ENCODE measurements around the gene BACE2.

Gene BACE2

GRCh38 chr21:41167348-41168342, at the start of gene BACE2:
Gene BACE2 (plus strand): TSS chr21:41168160. CDS start chr21:41168264, 104 bp downstream.
- DNase-seq (ENCODE audit: low spot score) = peak; percentile 82

DNA sequence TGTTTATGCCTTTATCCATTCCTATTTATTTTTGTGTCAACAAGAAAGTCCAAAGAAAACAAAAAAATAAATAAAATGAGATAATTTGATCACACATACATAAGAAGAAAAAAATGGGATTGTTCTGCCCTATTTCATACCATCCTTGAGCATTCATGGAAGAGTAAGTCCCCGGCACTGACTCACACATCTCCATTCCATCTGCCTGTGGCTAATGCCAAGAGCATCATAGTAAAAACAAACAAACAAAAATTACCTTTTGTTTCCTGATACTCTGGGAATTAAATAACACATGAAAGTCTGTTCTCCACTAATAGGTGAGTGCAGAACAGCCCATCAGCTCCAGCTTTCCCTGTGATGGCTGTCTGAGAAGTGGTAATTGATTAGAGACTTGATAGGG, 48.1 kb upstream of the BACE2 start:
- peak; percentile 43 for DNase-seq (ENCODE audit: low spot score)

- no peak for DNase-seq (ENCODE audit: low spot score)
These were observed 47.0 kb upstream of the BACE2 start for GRCh38 chr21:41120997-41121396.

GRCh38 chr21:41121785-41122415, 46.1 kb upstream of the BACE2 start:
- DNase-seq (ENCODE audit: low spot score) = peak; percentile 87

DNA sequence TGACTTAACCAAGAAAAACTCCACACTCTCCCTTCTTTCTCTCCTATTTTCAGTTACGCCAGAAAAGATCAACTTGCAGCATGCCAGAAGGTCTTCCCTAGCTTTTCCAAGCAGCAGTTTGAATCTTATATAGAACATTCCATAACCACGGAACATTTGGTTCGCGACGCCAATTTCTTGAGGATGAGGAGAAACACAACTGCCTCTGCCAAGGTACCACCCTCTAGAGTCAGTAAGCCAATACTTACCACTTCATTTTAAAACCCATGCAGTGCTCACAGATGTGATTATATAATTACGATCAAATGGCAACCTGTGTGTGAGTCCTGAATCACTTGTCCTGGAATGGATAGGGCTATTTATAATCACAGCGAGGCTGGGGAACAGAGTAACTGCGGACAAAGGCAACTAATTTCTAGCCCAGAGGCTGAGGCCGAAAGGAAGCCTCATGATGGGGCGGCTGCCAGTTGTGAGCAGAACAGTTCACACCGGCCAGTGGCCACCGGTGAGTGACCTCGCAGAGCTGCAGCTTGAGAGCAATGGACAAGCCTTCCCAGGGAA, 43.2 kb upstream of the BACE2 start:
- DNase-seq (ENCODE audit: low spot score) = no peak

GRCh38 chr21:41128981-41129380, 39.0 kb upstream of the BACE2 start:
- DNase-seq (ENCODE audit: low spot score) = no peak

- no peak for DNase-seq (ENCODE audit: low spot score)
These were observed 37.1 kb upstream of the BACE2 start for GRCh38 chr21:41130883-41131282.

GRCh38 chr21:41133874-41134522, 34.0 kb upstream of the BACE2 start:
- peak; percentile 52 for DNase-seq (ENCODE audit: low spot score)

GRCh38 chr21:41135746-41136145, 32.2 kb upstream of the BACE2 start:
- no peak for DNase-seq (ENCODE audit: low spot score)

DNA sequence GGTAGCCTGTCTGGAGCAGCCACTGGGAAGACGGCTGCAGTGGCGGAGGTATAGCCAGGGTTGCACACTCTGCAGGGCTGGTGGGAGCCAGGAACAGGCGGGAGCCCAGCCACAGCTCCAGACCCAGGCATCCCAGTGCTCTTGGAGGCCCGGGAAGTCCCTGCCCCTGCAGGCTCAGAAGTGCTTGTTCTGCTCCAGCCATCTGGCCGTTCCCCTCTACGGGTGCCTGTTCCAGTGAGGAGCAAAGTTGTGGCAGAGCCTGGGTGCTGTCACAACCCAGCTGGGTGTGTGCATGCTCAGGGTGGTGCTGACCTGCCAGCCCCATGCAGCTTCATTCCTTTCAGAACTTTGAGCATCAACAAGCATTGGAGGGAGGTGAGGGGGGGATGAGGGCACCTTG, 31.7 kb upstream of the BACE2 start:
- DNase-seq (ENCODE audit: low spot score) = no peak

DNA sequence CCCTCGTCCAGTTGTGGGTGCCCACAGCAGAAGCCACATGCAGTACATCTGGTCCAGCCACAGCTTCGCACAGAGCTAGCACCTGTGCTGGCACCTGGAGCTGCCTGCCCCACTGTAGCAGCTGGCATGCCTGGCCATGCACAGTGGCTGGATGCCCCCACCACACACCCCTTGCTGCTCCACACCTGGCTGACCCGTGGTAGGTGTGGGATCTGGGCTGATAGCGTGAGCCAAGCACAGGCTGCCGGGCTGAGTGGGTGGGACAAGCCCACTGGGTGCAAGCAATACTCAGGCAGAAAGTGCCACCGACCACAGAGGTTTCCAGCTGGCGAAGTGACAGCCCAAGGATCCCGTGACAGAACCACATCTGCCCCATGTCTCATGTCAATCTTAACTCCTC, 30.6 kb upstream of the BACE2 start:
- DNase-seq (ENCODE audit: low spot score) = no peak

DNA sequence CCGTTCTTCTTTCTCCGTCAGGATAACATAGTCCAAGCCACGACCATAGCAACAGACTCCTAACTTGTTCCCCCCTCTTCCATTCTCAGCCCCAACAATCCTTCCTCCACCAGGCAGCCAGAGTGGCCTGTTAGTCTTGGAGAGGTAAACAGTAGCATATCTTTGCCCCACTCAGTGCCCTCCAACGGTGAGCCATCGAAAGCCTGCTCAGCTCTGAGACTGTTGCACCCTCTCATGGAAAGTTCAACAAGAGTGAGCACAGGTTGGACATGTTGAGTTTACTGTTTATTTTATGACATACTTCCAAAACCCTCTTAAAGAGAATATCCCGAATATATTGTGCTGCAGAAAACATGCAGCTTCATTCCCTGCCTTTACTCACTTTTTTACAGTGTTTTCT, 30.1 kb upstream of the BACE2 start:
- no peak for DNase-seq (ENCODE audit: low spot score)

DNA sequence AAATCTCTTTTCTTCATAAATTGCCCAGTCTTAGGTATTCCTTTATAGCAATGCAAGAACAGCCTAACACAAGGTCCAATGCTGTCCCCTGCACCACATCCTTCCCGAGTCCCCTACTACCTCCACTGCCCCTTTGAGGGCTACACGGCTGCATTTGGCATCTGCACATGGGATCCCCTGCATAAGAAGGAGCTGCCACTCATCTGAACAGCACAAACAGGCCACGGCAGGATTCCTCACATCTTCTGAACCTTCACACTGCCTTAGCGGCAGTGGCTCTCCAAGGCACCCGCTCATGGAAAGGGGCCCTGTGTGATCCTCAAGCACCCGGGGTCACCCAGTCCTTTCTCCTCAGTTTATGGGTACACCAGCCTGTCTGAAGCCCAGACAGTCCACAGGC, 29.2 kb upstream of the BACE2 start:
- DNase-seq (ENCODE audit: low spot score) = no peak

GRCh38 chr21:41139275-41139674, 28.7 kb upstream of the BACE2 start:
- no peak for DNase-seq (ENCODE audit: low spot score)

GRCh38 chr21:41139951-41140350, 28.0 kb upstream of the BACE2 start:
- no peak for DNase-seq (ENCODE audit: low spot score)

DNA sequence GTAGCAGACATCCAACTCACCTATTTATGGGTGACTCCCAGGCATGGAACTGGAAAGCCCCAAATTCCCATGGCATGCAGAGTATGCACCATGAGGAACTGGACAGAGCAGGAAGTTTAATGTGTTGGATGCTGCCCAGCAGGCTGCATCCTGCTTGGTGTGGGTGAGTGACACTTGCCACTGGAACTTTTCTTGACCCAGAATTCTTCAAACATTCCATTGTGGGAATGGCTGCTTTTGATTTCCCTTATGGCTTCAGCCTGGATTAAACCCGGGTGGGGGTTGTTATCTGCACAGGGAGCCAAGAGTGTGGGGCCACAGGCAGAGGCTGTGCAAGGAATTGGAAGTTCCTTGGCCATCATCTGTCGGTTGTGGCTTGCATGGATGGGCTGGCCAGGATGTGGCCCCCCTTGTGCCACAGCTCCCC, 26.9 kb upstream of the BACE2 start:
- DNase-seq (ENCODE audit: low spot score) = peak; percentile 96

GRCh38 chr21:41142051-41142795, 25.7 kb upstream of the BACE2 start:
- DNase-seq (ENCODE audit: low spot score) = peak; percentile 98

- DNase-seq (ENCODE audit: low spot score) = no peak
These were observed 24.2 kb upstream of the BACE2 start for GRCh38 chr21:41143596-41144325.

GRCh38 chr21:41147096-41147978, 20.6 kb upstream of the BACE2 start:
- DNase-seq (ENCODE audit: low spot score) = peak; percentile 21

- no peak for DNase-seq (ENCODE audit: low spot score)
These were observed 20.0 kb upstream of the BACE2 start for GRCh38 chr21:41147979-41148355.

Data from kidney tubule cell (primary cell).